HPDE6-E6E7 (cell line): ENCODE results near the gene SLC25A26.
"Not testable (repeated sequence)": the region's sequence is repeated elsewhere in the genome, so short reads cannot be mapped to it uniquely, and the experiment has no call there.

ENCODE experiments used
- DNase-seq: peaks from one replicate; pipeline ENCODE4 v3.0.0; 2011; ENCODE audit warnings: missing footprints; ENCODE audit errors: extremely low spot score

SLC25A26 gene

GRCh38 chr3:66269411-66269810 lies 48.6 kb downstream of the SLC25A26 start:
- DNase-seq, result no peak

- no peak for DNase-seq
Measured at GRCh38 chr3:66270288-66270687, 49.5 kb downstream of the SLC25A26 start.

GRCh38 chr3:66270701-66271100 lies 49.9 kb downstream of the SLC25A26 start:
- no peak for DNase-seq

GRCh38 chr3:66271231-66271630 lies 50.4 kb downstream of the SLC25A26 start:
- no peak for DNase-seq

- no peak for DNase-seq
Measured at GRCh38 chr3:66272016-66272415, 51.2 kb downstream of the SLC25A26 start.

- not testable (repeated sequence) for DNase-seq
Measured at GRCh38 chr3:66274837-66275236, 54.0 kb downstream of the SLC25A26 start.

GRCh38 chr3:66276705-66277274 lies 56.0 kb downstream of the SLC25A26 start:
- DNase-seq, result no peak

- DNase-seq, result no peak
Measured at GRCh38 chr3:66279168-66279567, 58.4 kb downstream of the SLC25A26 start.

GRCh38 chr3:66280304-66280703 lies 59.5 kb downstream of the SLC25A26 start:
- DNase-seq, result no peak

GRCh38 chr3:66291922-66292321 lies 71.1 kb downstream of the SLC25A26 start:
- not testable (repeated sequence) for DNase-seq

- no peak for DNase-seq
Measured at GRCh38 chr3:66297260-66297873, 76.6 kb downstream of the SLC25A26 start.

GRCh38 chr3:66297900-66298299 lies 77.1 kb downstream of the SLC25A26 start:
- DNase-seq, result no peak

GRCh38 chr3:66298591-66298990 lies 77.8 kb downstream of the SLC25A26 start:
- no peak for DNase-seq

GRCh38 chr3:66299085-66299484 lies 78.3 kb downstream of the SLC25A26 start:
- DNase-seq, result not testable (repeated sequence)

- no peak for DNase-seq
Measured at GRCh38 chr3:66299891-66300290, 79.1 kb downstream of the SLC25A26 start.

- DNase-seq, result no peak
Measured at GRCh38 chr3:66302288-66302687, 81.5 kb downstream of the SLC25A26 start.

- DNase-seq, result no peak
Measured at GRCh38 chr3:66303491-66303901, 82.7 kb downstream of the SLC25A26 start.

GRCh38 chr3:66304293-66304692 lies 83.5 kb downstream of the SLC25A26 start:
- no peak for DNase-seq

GRCh38 chr3:66306086-66306485 lies 85.3 kb downstream of the SLC25A26 start:
- not testable (repeated sequence) for DNase-seq

- not testable (repeated sequence) for DNase-seq
Measured at GRCh38 chr3:66306991-66307390, 86.2 kb downstream of the SLC25A26 start.

- DNase-seq, result no peak
Measured at GRCh38 chr3:66312039-66312438, 91.2 kb downstream of the SLC25A26 start.

GRCh38 chr3:66314455-66314854 lies 93.7 kb downstream of the SLC25A26 start:
- DNase-seq, result no peak

GRCh38 chr3:66317750-66318376 lies 97.1 kb downstream of the SLC25A26 start:
- no peak for DNase-seq
